ENCODE data around the gene PPIG. TPM values are rescaled to one million over a fixed set of nuclear protein-coding genes. Genes with fewer than 3 reads are reported as not detected.
"Not testable (repeated sequence)": the region's sequence is repeated elsewhere in the genome, so short reads cannot be mapped to it uniquely, and the experiment has no call there.

PPIG gene
- total and polyA plus RNA-seq, 4 experiments from 2014 or later = 36.8 to 103 (median 81.1) TPM

DNA sequence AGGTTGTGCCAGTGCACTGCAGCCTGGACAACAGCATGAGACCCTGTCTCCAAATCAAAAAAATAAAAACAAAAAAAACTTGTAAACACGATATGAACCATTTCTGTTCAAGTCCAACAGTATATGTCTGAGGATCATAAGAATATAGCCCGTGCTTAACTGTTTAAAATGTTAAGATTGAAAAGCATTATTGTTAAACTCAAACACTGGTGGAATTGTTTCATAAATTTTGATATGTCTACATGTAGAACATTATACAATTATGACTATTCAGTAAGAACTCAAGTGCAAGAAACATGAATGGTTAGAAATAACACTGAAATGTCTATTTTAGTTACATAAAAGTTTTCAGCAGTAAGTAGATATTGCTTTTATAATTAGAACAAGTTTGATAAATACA lies 29.7 kb downstream of the PPIG start:
- Histone ChIP-seq H3K36me3 (ENCODE audit: insufficient read depth, low read length) (peaks cover 47% of the 10 kb centered on the region), H3K9me3 (ENCODE audit: control insufficient read depth in 1 of 2, low read length in 2 of 2) (no peaks in the 10 kb centered on the region), H3K4me1 (ENCODE audit: insufficient read depth, low read length) (no peaks in the 10 kb centered on the region), H3K27ac (ENCODE audit: low read depth, low read length) (no peak overlapping the region), H3K4me3 (ENCODE audit: low read length in 2 of 2) (no peak overlapping the region), H3K27me3 (ENCODE audit: insufficient read depth, low read length) (no peaks in the 10 kb centered on the region)
- H3K27ac Mint-ChIP-seq = no peak overlapping the region
- H3K9me3 Mint-ChIP-seq = peaks cover 0 to 3% (median 0%) of the 10 kb centered on the region in 8 donors
- peaks cover 88 to 90% of the 10 kb centered on the region in 2 donors for H3K36me3 Mint-ChIP-seq
- POLR2A ChIA-PET (ENCODE audit: partially characterized antibody) = no interaction called here
- no peaks in the 10 kb centered on the region for H3K27me3 Mint-ChIP-seq
- CTCF ChIA-PET (ENCODE audit: partially characterized antibody) = no interaction called here
- intact Hi-C loops (cut with micrococcal nuclease) = no loop called here
- no peak overlapping the region for H3K4me3 Mint-ChIP-seq
- H3K4me1 Mint-ChIP-seq = peaks cover 8 to 21% (median 18%) of the 10 kb centered on the region in 4 donors
- DNase-seq = no peak

GRCh38 chr2:169615982-169616381 lies 31.8 kb downstream of the PPIG start:
- H3K27ac ChIP-seq (ENCODE audit: low read depth, low read length); CTCF ChIA-PET (ENCODE audit: partially characterized antibody); intact Hi-C loops (cut with micrococcal nuclease); H3K4me3 ChIP-seq (ENCODE audit: low read length in 2 of 2); H3K27me3 ChIP-seq (ENCODE audit: insufficient read depth, low read length); DNase-seq; H3K9me3 ChIP-seq (ENCODE audit: control insufficient read depth in 1 of 2, low read length in 2 of 2); H3K9me3 Mint-ChIP-seq; POLR2A ChIA-PET (ENCODE audit: partially characterized antibody); H3K4me3 Mint-ChIP-seq; H3K27me3 Mint-ChIP-seq; H3K4me1 ChIP-seq (ENCODE audit: insufficient read depth, low read length): not testable (repeated sequence)
- Mint-ChIP-seq H3K4me1 (peaks cover 8 to 36% (median 30%) of the 10 kb centered on the region in 4 donors), H3K36me3 (peaks cover 84 to 85% of the 10 kb centered on the region in 2 donors), H3K27ac (peak overlapping the region in 1 of 7 donors; percentile 19)
- H3K36me3 ChIP-seq (ENCODE audit: insufficient read depth, low read length) = peaks cover 33% of the 10 kb centered on the region

DNA sequence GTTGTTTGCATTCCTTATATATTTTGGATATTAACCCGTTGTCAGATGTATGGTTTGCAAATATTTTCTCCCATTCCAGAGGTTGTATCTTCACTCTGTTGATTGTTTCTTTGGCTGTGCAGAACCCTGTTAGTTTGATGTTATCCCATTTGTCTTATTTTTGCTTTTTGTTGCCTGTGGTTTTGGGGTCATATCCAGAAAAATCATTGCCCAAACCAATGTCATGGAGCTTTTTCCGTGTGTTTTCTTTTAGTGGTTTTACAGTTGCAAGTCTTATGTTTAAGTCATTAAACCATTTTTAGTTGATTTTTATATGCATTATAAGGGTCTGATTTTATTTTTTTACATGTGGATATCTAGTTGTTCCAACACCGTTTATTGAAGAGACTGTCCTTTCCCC lies 35.8 kb downstream of the PPIG start:
- POLR2A ChIA-PET (ENCODE audit: partially characterized antibody) = no interaction called here
- intact Hi-C loops (cut with micrococcal nuclease) = no loop called here
- peaks cover 31% of the 10 kb centered on the region for H3K36me3 ChIP-seq (ENCODE audit: insufficient read depth, low read length)
- no peak for DNase-seq
- H3K27ac Mint-ChIP-seq = no peak overlapping the region
- H3K4me1 ChIP-seq (ENCODE audit: insufficient read depth, low read length) = no peaks in the 10 kb centered on the region
- H3K27ac ChIP-seq (ENCODE audit: low read depth, low read length) = no peak overlapping the region
- no peak overlapping the region for H3K4me3 ChIP-seq (ENCODE audit: low read length in 2 of 2)
- CTCF ChIA-PET (ENCODE audit: partially characterized antibody) = no interaction called here
- H3K4me1 Mint-ChIP-seq = peaks cover 10 to 41% (median 34%) of the 10 kb centered on the region in 4 donors
- peaks cover 0 to 3% (median 0%) of the 10 kb centered on the region in 8 donors for H3K9me3 Mint-ChIP-seq
- peaks cover 68 to 77% of the 10 kb centered on the region in 2 donors for H3K36me3 Mint-ChIP-seq
- no peaks in the 10 kb centered on the region for H3K27me3 ChIP-seq (ENCODE audit: insufficient read depth, low read length)
- H3K27me3 Mint-ChIP-seq = no peaks in the 10 kb centered on the region
- H3K9me3 ChIP-seq (ENCODE audit: control insufficient read depth in 1 of 2, low read length in 2 of 2) = no peaks in the 10 kb centered on the region
- H3K4me3 Mint-ChIP-seq = no peak overlapping the region

DNA sequence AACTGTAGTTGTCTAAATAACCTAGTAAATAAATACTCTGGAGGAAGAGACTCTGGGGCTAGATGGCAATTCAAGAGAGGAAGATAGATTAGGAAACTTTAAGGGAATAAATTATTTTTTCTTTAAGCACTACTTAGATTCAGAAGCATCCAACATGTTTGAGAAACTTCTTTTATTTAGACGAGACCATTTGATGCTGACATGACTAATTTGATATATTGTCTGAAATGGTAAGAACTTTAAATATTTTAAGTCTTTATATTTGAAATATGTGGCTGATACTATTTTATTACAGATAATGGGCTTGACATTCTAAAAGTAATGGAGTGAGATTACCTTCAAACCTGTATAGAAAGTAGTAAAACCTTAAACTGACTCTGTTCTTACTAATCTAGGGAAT lies 36.4 kb downstream of the PPIG start:
- Mint-ChIP-seq H3K27ac (peak overlapping the region in 1 of 7 donors; percentile 3), H3K9me3 (peaks cover 0 to 3% (median 0%) of the 10 kb centered on the region in 8 donors), H3K36me3 (peaks cover 68 to 76% of the 10 kb centered on the region in 2 donors), H3K4me3 (no peak overlapping the region), H3K4me1 (peaks cover 10 to 41% (median 34%) of the 10 kb centered on the region in 4 donors), H3K27me3 (no peaks in the 10 kb centered on the region)
- Histone ChIP-seq H3K27me3 (ENCODE audit: insufficient read depth, low read length) (no peaks in the 10 kb centered on the region), H3K36me3 (ENCODE audit: insufficient read depth, low read length) (peaks cover 25% of the 10 kb centered on the region), H3K4me3 (ENCODE audit: low read length in 2 of 2) (no peak overlapping the region), H3K27ac (ENCODE audit: low read depth, low read length) (no peak overlapping the region), H3K9me3 (ENCODE audit: control insufficient read depth in 1 of 2, low read length in 2 of 2) (no peaks in the 10 kb centered on the region), H3K4me1 (ENCODE audit: insufficient read depth, low read length) (no peaks in the 10 kb centered on the region)
- ChIA-PET CTCF (ENCODE audit: partially characterized antibody) (no interaction called here), POLR2A (ENCODE audit: partially characterized antibody) (no interaction called here)
- intact Hi-C loops (cut with micrococcal nuclease) = no loop called here
- no peak for DNase-seq

- Histone ChIP-seq H3K9me3 (ENCODE audit: control insufficient read depth in 1 of 2, low read length in 2 of 2) (no peaks in the 10 kb centered on the region), H3K4me3 (ENCODE audit: low read length in 2 of 2) (no peak overlapping the region), H3K36me3 (ENCODE audit: insufficient read depth, low read length) (peaks cover 23% of the 10 kb centered on the region), H3K4me1 (ENCODE audit: insufficient read depth, low read length) (no peaks in the 10 kb centered on the region), H3K27me3 (ENCODE audit: insufficient read depth, low read length) (no peaks in the 10 kb centered on the region), H3K27ac (ENCODE audit: low read depth, low read length) (no peak overlapping the region)
- DNase-seq = no peak
- POLR2A ChIA-PET (ENCODE audit: partially characterized antibody) = no interaction called here
- H3K4me1 Mint-ChIP-seq = peaks cover 6 to 32% (median 21%) of the 10 kb centered on the region in 4 donors
- H3K36me3 Mint-ChIP-seq = peaks cover 47 to 70% of the 10 kb centered on the region in 2 donors
- CTCF ChIA-PET (ENCODE audit: partially characterized antibody) = no interaction called here
- H3K4me3 Mint-ChIP-seq = no peak overlapping the region
- H3K27ac Mint-ChIP-seq = no peak overlapping the region
- H3K9me3 Mint-ChIP-seq = no peaks in the 10 kb centered on the region
- intact Hi-C loops (cut with micrococcal nuclease) = no loop called here
- H3K27me3 Mint-ChIP-seq = no peaks in the 10 kb centered on the region
Observed at GRCh38 chr2:169623235-169623634, 39.1 kb downstream of the PPIG start.

DNA sequence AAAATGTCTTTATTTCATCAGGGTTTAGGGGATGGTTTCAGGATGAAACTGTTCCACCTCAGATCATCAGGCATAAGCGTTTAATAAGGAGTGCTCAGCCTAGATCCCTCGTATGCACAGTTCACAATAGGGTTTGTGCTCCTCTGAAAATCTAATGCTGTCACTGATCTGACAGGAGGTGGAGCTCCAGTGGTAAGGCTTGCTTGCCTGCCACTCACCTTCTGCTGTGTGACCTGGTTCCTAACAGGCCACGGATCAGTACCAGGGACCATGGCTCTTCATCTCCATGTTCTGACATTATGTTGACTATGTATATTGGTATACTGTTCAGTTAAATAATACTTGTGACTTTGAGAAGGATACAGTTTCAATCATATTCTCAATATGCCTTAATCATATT lies 41.6 kb downstream of the PPIG start:
- no peak for DNase-seq
- intact Hi-C loops (cut with micrococcal nuclease) = no loop called here
- Mint-ChIP-seq H3K9me3 (no peaks in the 10 kb centered on the region), H3K27me3 (no peaks in the 10 kb centered on the region), H3K4me1 (peaks cover 0 to 13% (median 2%) of the 10 kb centered on the region in 4 donors), H3K4me3 (no peak overlapping the region), H3K27ac (no peak overlapping the region), H3K36me3 (peaks cover 36 to 58% of the 10 kb centered on the region in 2 donors)
- no peaks in the 10 kb centered on the region for H3K27me3 ChIP-seq (ENCODE audit: insufficient read depth, low read length)
- H3K27ac ChIP-seq (ENCODE audit: low read depth, low read length) = no peak overlapping the region
- ChIA-PET POLR2A (ENCODE audit: partially characterized antibody) (no interaction called here), CTCF (ENCODE audit: partially characterized antibody) (no interaction called here)
- peaks cover 19% of the 10 kb centered on the region for H3K36me3 ChIP-seq (ENCODE audit: insufficient read depth, low read length)
- no peaks in the 10 kb centered on the region for H3K9me3 ChIP-seq (ENCODE audit: control insufficient read depth in 1 of 2, low read length in 2 of 2)
- H3K4me1 ChIP-seq (ENCODE audit: insufficient read depth, low read length) = no peaks in the 10 kb centered on the region
- H3K4me3 ChIP-seq (ENCODE audit: low read length in 2 of 2) = no peak overlapping the region

DNA sequence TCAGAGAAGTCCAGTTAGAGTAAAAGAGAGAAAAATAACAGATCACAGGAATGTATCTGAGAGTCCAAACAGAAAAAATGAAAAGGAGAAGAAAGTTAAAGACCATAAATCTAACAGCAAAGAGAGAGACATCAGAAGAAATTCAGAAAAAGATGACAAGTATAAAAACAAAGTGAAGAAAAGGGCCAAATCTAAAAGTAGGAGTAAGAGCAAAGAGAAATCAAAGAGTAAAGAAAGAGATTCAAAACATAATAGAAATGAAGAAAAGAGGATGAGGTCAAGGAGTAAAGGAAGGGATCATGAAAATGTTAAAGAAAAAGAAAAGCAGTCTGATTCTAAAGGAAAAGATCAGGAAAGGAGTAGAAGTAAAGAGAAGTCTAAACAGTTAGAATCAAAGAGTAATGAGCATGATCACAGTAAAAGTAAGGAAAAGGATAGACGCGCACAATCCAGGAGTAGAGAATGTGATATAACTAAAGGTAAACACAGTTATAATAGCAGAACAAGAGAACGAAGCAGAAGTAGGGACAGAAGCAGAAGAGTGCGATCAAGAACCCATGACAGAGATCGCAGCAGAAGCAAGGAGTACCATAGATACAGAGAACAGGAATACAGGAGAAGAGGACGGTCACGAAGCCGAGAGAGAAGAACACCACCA lies 52.4 kb downstream of the PPIG start:
- no peaks in the 10 kb centered on the region for H3K9me3 ChIP-seq (ENCODE audit: control insufficient read depth in 1 of 2, low read length in 2 of 2)
- intact Hi-C loops (cut with micrococcal nuclease) = no loop called here
- CTCF ChIA-PET (ENCODE audit: partially characterized antibody) = no interaction called here
- Mint-ChIP-seq H3K27ac (no peak overlapping the region), H3K9me3 (no peaks in the 10 kb centered on the region), H3K4me1 (no peaks in the 10 kb centered on the region), H3K27me3 (no peaks in the 10 kb centered on the region), H3K4me3 (no peak overlapping the region), H3K36me3 (peaks cover 21 to 38% of the 10 kb centered on the region in 2 donors)
- no peaks in the 10 kb centered on the region for H3K27me3 ChIP-seq (ENCODE audit: insufficient read depth, low read length)
- POLR2A ChIA-PET (ENCODE audit: partially characterized antibody) = no interaction called here
- H3K27ac ChIP-seq (ENCODE audit: low read depth, low read length) = no peak overlapping the region
- H3K4me3 ChIP-seq (ENCODE audit: low read length in 2 of 2) = no peak overlapping the region
- H3K4me1 ChIP-seq (ENCODE audit: insufficient read depth, low read length) = no peaks in the 10 kb centered on the region
- peaks cover 50% of the 10 kb centered on the region for H3K36me3 ChIP-seq (ENCODE audit: insufficient read depth, low read length)
- DNase-seq = no peak

All from CD4-positive, alpha-beta memory T cell (primary cell).